NCI-H446 treated with DMSO at 0.1 percent for 48 hours (cell line): ENCODE results near the gene SP140.
"Not testable (repeated sequence)": the region's sequence is repeated elsewhere in the genome, so short reads cannot be mapped to it uniquely, and the experiment has no call there.

Experiments used
- DNase-seq: peaks from one replicate; lab custom pipeline; 2025; lab: John Stamatoyannopoulos, UW

The SP140 gene

GRCh38 chr2:230226051-230226551, 565 bp downstream of the SP140 start:
- DNase-seq: no peak

- no peak for DNase-seq
These were observed 1.7 kb downstream of the SP140 start for GRCh38 chr2:230227216-230227615.

GRCh38 chr2:230230087-230230486, 4.6 kb downstream of the SP140 start:
- DNase-seq: no peak

- no peak for DNase-seq
These were observed 5.1 kb downstream of the SP140 start for GRCh38 chr2:230230496-230231200.

GRCh38 chr2:230231251-230231650, 5.7 kb downstream of the SP140 start:
- no peak for DNase-seq

GRCh38 chr2:230234122-230234722, 8.7 kb downstream of the SP140 start:
- no peak for DNase-seq

- DNase-seq: no peak
These were observed 9.3 kb downstream of the SP140 start for GRCh38 chr2:230234845-230235244.

- no peak for DNase-seq
These were observed 18.7 kb downstream of the SP140 start for GRCh38 chr2:230244211-230244610.

- DNase-seq: no peak
These were observed 20.7 kb downstream of the SP140 start for GRCh38 chr2:230246206-230246605.

- no peak for DNase-seq
These were observed 24.7 kb downstream of the SP140 start for GRCh38 chr2:230250231-230250630.

- no peak for DNase-seq
These were observed 28.8 kb downstream of the SP140 start for GRCh38 chr2:230254152-230254881.

- no peak for DNase-seq
These were observed 31.3 kb downstream of the SP140 start for GRCh38 chr2:230256733-230257332.

GRCh38 chr2:230258483-230258882, 32.9 kb downstream of the SP140 start:
- DNase-seq: no peak

- no peak for DNase-seq
These were observed 36.7 kb downstream of the SP140 start for GRCh38 chr2:230262246-230262645.

- DNase-seq: not testable (repeated sequence)
These were observed 39.4 kb downstream of the SP140 start for GRCh38 chr2:230264945-230265344.

GRCh38 chr2:230266638-230267037, 41.1 kb downstream of the SP140 start:
- no peak for DNase-seq

- no peak for DNase-seq
These were observed 41.5 kb downstream of the SP140 start for GRCh38 chr2:230267059-230267458.

- no peak for DNase-seq
These were observed 42.0 kb downstream of the SP140 start for GRCh38 chr2:230267556-230267955.

- no peak for DNase-seq
These were observed 43.2 kb downstream of the SP140 start for GRCh38 chr2:230268606-230269243.

- no peak for DNase-seq
These were observed 44.2 kb downstream of the SP140 start for GRCh38 chr2:230269715-230270114.

GRCh38 chr2:230282936-230283335, 57.4 kb downstream of the SP140 start:
- DNase-seq: no peak

GRCh38 chr2:230286048-230286447, 60.5 kb downstream of the SP140 start:
- no peak for DNase-seq
